SK-N-SH treated with all-trans-retinoic acid at 6 μM for 48 hours (cell line): ENCODE measurements around the gene DRD4.

Experiments
- ATAC-seq: fragments of 200-7000 bp; cut with Tn5 transposase; 3 replicates; pipeline ENCODE4 v1.9.1; 2020; ENCODE audit warnings: mild to moderate bottlenecking, moderate library complexity
- ARNTL ChIP-seq: fragments of 450-650 bp; formaldehyde crosslinking; IDR thresholded peaks from 2 replicates; pipeline ENCODE4 v1.5.0; 2020; ENCODE audit warnings: low read depth, mild to moderate bottlenecking, moderate library complexity, borderline replicate concordance
- BACH2 ChIP-seq: fragments of 250-450 bp; sonication (Bioruptor Pico); IDR thresholded peaks from 2 replicates; pipeline ENCODE4 v1.9.0; 2021; ENCODE audit warnings: mild to moderate bottlenecking, borderline replicate concordance
- CSDC2 ChIP-seq: fragments of 250-450 bp; sonication (Bioruptor Pico); IDR thresholded peaks from 2 replicates; pipeline ENCODE4 v1.5.0; 2020; ENCODE audit warnings: mild to moderate bottlenecking, moderate library complexity
- ESRRG ChIP-seq: fragments of 250-450 bp; sonication (Bioruptor Pico); IDR thresholded peaks from 2 replicates; pipeline ENCODE4 v1.6.1; 2021; ENCODE audit warnings: mild to moderate bottlenecking
- GLIS3 ChIP-seq: fragments of 250-450 bp; sonication (Bioruptor Pico); IDR thresholded peaks from 2 replicates; pipeline ENCODE4 v1.5.0; 2020; ENCODE audit warnings: mild to moderate bottlenecking, moderate library complexity
- ISL1 ChIP-seq: fragments of 250-450 bp; sonication (Bioruptor Pico); IDR thresholded peaks from 2 replicates; pipeline ENCODE4 v2.1.2; 2022; ENCODE audit warnings: mild to moderate bottlenecking, moderate library complexity
- OSR1 ChIP-seq: fragments of 250-450 bp; sonication (Bioruptor Pico); IDR thresholded peaks from 2 replicates; pipeline ENCODE4 v1.8.0; 2022; ENCODE audit warnings: moderate library complexity, mild to moderate bottlenecking, inconsistent platforms
- PATZ1 ChIP-seq: fragments of 250-450 bp; sonication (Bioruptor Pico); IDR thresholded peaks from 2 replicates; pipeline ENCODE4 v1.8.0; 2020; ENCODE audit warnings: mild to moderate bottlenecking, moderate library complexity, borderline replicate concordance
- POU6F1 ChIP-seq: fragments of 250-450 bp; sonication (Bioruptor Pico); IDR thresholded peaks from 2 replicates; pipeline ENCODE4 v1.8.0; 2021; ENCODE audit warnings: low read depth, mild to moderate bottlenecking, moderate library complexity, borderline replicate concordance
- PPARA ChIP-seq: fragments of 250-450 bp; sonication (Bioruptor Pico); IDR thresholded peaks from 2 replicates; pipeline ENCODE4 v1.5.0; 2020; ENCODE audit warnings: mild to moderate bottlenecking, borderline replicate concordance
- RARB ChIP-seq: fragments of 250-450 bp; sonication (Bioruptor Pico); IDR thresholded peaks from 2 replicates; pipeline ENCODE4 v1.8.0; 2021; ENCODE audit warnings: mild to moderate bottlenecking, moderate library complexity
- SNAI2 ChIP-seq: fragments of 250-450 bp; sonication (Bioruptor Pico); IDR thresholded peaks from 2 replicates; pipeline ENCODE4 v1.5.0; 2020; ENCODE audit warnings: mild to moderate bottlenecking, moderate library complexity
- TCF4 ChIP-seq: fragments of 250-450 bp; sonication (Bioruptor Pico); IDR thresholded peaks from 2 replicates; pipeline ENCODE4 v1.8.0; 2021; ENCODE audit warnings: mild to moderate bottlenecking, moderate library complexity, borderline replicate concordance
- TOX ChIP-seq: fragments of 250-450 bp; sonication (Bioruptor Pico); IDR thresholded peaks from 2 replicates; pipeline ENCODE4 v1.8.0; 2021; ENCODE audit warnings: mild to moderate bottlenecking, moderate library complexity, borderline replicate concordance
- TSHZ2 ChIP-seq: fragments of 250-450 bp; sonication (Bioruptor Pico); IDR thresholded peaks from 2 replicates; pipeline ENCODE4 v1.5.0; 2020; ENCODE audit warnings: mild to moderate bottlenecking, moderate library complexity
- ZC3H10 ChIP-seq: fragments of 250-450 bp; sonication (Bioruptor Pico); IDR thresholded peaks from 2 replicates; pipeline ENCODE4 v1.5.1; 2021; ENCODE audit warnings: mild to moderate bottlenecking, moderate library complexity
- ZFP3 ChIP-seq: fragments of 250-450 bp; sonication (Bioruptor Pico); IDR thresholded peaks from 2 replicates; pipeline ENCODE4 v1.5.0; 2020; ENCODE audit warnings: mild to moderate bottlenecking, moderate library complexity
- ZFP30 ChIP-seq: fragments of 450-650 bp; formaldehyde crosslinking; IDR thresholded peaks from 2 replicates; pipeline ENCODE4 v1.5.0; 2022; ENCODE audit warnings: mild to moderate bottlenecking, moderate library complexity
- ZNF565 ChIP-seq: fragments of 450-650 bp; formaldehyde crosslinking; conservative IDR thresholded peaks from 2 replicates; pipeline ENCODE4 v1.5.0; 2020; ENCODE audit warnings: low read depth, mild to moderate bottlenecking, moderate library complexity
- ZNF70 ChIP-seq: fragments of 450-650 bp; formaldehyde crosslinking; IDR thresholded peaks from 2 replicates; pipeline ENCODE4 v1.5.0; 2020; ENCODE audit warnings: mild to moderate bottlenecking, moderate library complexity
- ZNF8 ChIP-seq: fragments of 450-650 bp; formaldehyde crosslinking; IDR thresholded peaks from 2 replicates; pipeline ENCODE4 v1.5.0; 2020; ENCODE audit warnings: mild to moderate bottlenecking, moderate library complexity

DRD4 gene

GRCh38 chr11:601573-602245, 35.4 kb upstream of the DRD4 start:
- TF ChIP-seq PPARA (CRISPR knock-in tag) = no peak
- no peak for TF ChIP-seq CSDC2
- no peak for TF ChIP-seq ZC3H10
- TF ChIP-seq ZNF70 = no peak
- TF ChIP-seq ZFP3 (CRISPR knock-in tag) = no peak
- no peak for TF ChIP-seq ZFP30 (CRISPR knock-in tag)
- TF ChIP-seq TOX (CRISPR knock-in tag) = no peak
- no peak for TF ChIP-seq RARB (CRISPR knock-in tag)
- no peak for TF ChIP-seq BACH2 (CRISPR knock-in tag)
- TF ChIP-seq ARNTL = no peak
- no peak for TF ChIP-seq OSR1
- no peak for TF ChIP-seq GLIS3
- TF ChIP-seq SNAI2 (CRISPR knock-in tag) = no peak
- TF ChIP-seq POU6F1 (CRISPR knock-in tag) = no peak
- no peak for TF ChIP-seq ISL1 (CRISPR knock-in tag)
- no peak for TF ChIP-seq ZNF565
- TF ChIP-seq PATZ1 (CRISPR knock-in tag) = no peak
- no peak for TF ChIP-seq ESRRG (CRISPR knock-in tag)
- no peak for ATAC-seq

GRCh38 chr11:603154-603553, 33.9 kb upstream of the DRD4 start:
- TF ChIP-seq TCF4 = no peak
- no peak for TF ChIP-seq BACH2 (CRISPR knock-in tag)
- no peak for TF ChIP-seq ZC3H10
- TF ChIP-seq ARNTL = no peak
- ATAC-seq = no peak

- ATAC-seq = no peak
Observed at GRCh38 chr11:605286-606129, 31.6 kb upstream of the DRD4 start.

GRCh38 chr11:606245-606644, 30.8 kb upstream of the DRD4 start:
- peak; percentile 80 for ATAC-seq

More at GRCh38 chr11:605286-606129, 31.6 kb upstream of the DRD4 start:
- no peak for TF ChIP-seq TCF4
- TF ChIP-seq BACH2 (CRISPR knock-in tag) = no peak
- TF ChIP-seq TOX (CRISPR knock-in tag) = no peak

More at GRCh38 chr11:606245-606644, 30.8 kb upstream of the DRD4 start:
- TF ChIP-seq ZNF8 (CRISPR knock-in tag) (no peak), ZFP3 (CRISPR knock-in tag) (0 out of 2 replicates have a peak, but pooled peaks have one; percentile 30), SNAI2 (CRISPR knock-in tag) (0 out of 2 replicates have a peak, but pooled peaks have one; percentile 20), TSHZ2 (CRISPR knock-in tag) (0 out of 2 replicates have a peak, but pooled peaks have one; percentile 20), ZNF565 (no peak), ARNTL (no peak)
